Heart left ventricle (tissue), 16 donors: Measurements from ENCODE around the gene C10orf53. TPM values are rescaled to one million over a fixed set of nuclear protein-coding genes. Genes with fewer than 3 reads are reported as not detected.

Experiments
- ATAC-seq, 4 donors: fragments of 200-7000 bp; cut with Tn5 transposase; one replicate each; pipeline ENCODE4 v1.9.1; 2020 to 2022; ENCODE audit warnings: moderate library complexity in 4 of 4, mild to moderate bottlenecking in 3 of 4, moderate number of reproducible peaks in 1 of 4
- DNase-seq, 5 donors: peaks; one replicate each; pipeline ENCODE4 v3.0.0-alpha.2; 2020
- H3K27ac ChIP-seq, 12 donors: fragments of 200-600 bp; sonication (generic) in 4 of 12; one replicate each; pipeline versions ENCODE4 v1.5.0 to v1.8.0; 2016 to 2022; ENCODE audit warnings: mild to moderate bottlenecking in 2 of 12
- H3K27me3 ChIP-seq, 9 donors: fragments of 200-600 bp; sonication (generic) in 2 of 9; one replicate each; pipeline versions ENCODE4 v1.5.1 to v1.8.0; 2016 to 2022; ENCODE audit warnings: mild to moderate bottlenecking in 3 of 9
- H3K36me3 ChIP-seq, 9 donors: fragments of 200-600 bp; sonication (generic) in 2 of 9; one replicate each; pipeline versions ENCODE4 v1.5.0 to v1.8.0; 2018 to 2022; ENCODE audit warnings: mild to moderate bottlenecking in 2 of 9
- H3K4me1 ChIP-seq, 12 donors: fragments of 200-600 bp; sonication (generic) in 4 of 12; one replicate each; pipeline versions ENCODE4 v1.5.0 to v1.8.0; 2016 to 2022; ENCODE audit warnings: mild to moderate bottlenecking in 3 of 12
- H3K4me3 ChIP-seq, 12 donors: fragments of 200-600 bp; sonication (generic) in 4 of 12; one replicate each; pipeline versions ENCODE4 v1.5.0 to v1.8.0; 2017 to 2022; ENCODE audit warnings: mild to moderate bottlenecking in 9 of 12, moderate library complexity in 4 of 12
- H3K9me3 ChIP-seq, 12 donors: fragments of 200-600 bp; sonication (generic) in 4 of 12; one replicate each; pipeline versions ENCODE4 v1.5.0 to v1.8.0; 2016 to 2022; ENCODE audit warnings: mild to moderate bottlenecking in 1 of 12
- CTCF ChIP-seq, 12 donors: fragments of 200-600 bp; sonication (generic) in 4 of 12; IDR thresholded peaks; one replicate each; pipeline versions ENCODE4 v1.5.0 to v1.8.0; 2018 to 2022; ENCODE audit warnings: antibody characterized with exemption in 12 of 12, mild to moderate bottlenecking in 5 of 12
- POLR2A ChIP-seq, 2 donors: fragments of 450-650 bp; IDR thresholded peaks; one replicate each; pipeline ENCODE4 v1.6.1; 2017; ENCODE audit warnings: antibody characterized with exemption in 2 of 2, mild to moderate bottlenecking in 2 of 2, moderate library complexity in 2 of 2
- WGBS, 4 donors: extraction: QIAGEN DNeasy Blood & Tissue Kit in 2 of 4; methylation state at CpG; one replicate each; pipeline versions ENCODE4 v1.1.5 to v1.1.7; 2013 to 2018; 5-methylcytosine and 5-hydroxymethylcytosine counted together
- intact Hi-C, 10 donors: fragments of 100-400 bp; cut with DNase I; formaldehyde crosslinking; loops; one replicate each; pipeline versions ENCODE4 v1.11.1 to v1.14.2; 2022
- polyA plus RNA-seq, 2 donors: library from polyadenylated mRNA; stranded (reverse); fragments of 200-250 nt; gene quantifications; one replicate each; pipeline ENCODE4 v1.2.3, GENCODE V29; 2013
- total RNA-seq, 9 donors: library from RNA; depleted of rRNA in 2 of 9; stranded (reverse); fragments of >200 nt in 2 of 9; fragmentation: NEBNext Ultra II Directional in 3 of 9; extraction: Animal tissue kit (Norgen Biotek cat#: 25700) in 3 of 9; gene quantifications; one replicate each; pipeline versions ENCODE4 v1.1.0 to v1.2.4, GENCODE V29; 2016 to 2023
- donor health status: ischemic (EF 13 %, LVEDD 7.1; RV severe dilation, severe dysfunction).
- donor health status: healthy with polysubstance abuse.
- donor health status: DM: no; HTN: yes; CAD: no.
- donor health status: DM: no; HTN: no; CAD: no.
- donor health status: ischemic (EF 25% LVEDD 6.9; RV normal size, moderate dysfunction).
- donor health status: ischemic (EF 25% LVEDD 5.7; RV mildly dilated, moderate dysfunction).
- donor health status: healthy.
- donor health status: DM: yes; HTN: yes; CAD: no.
- donor health status: ischemic (EF 35%, LVEDD 5.7; RV mildly dilated, moderate dysfunction).
- donor health status: nonischemic (EF 11% LVEDD 7.7; RV severe dilation, severe dysfunction).
- donor health status: DM: yes; HTN: yes; CAD: no.
- donor health status: PGD.
- donor health status: ischemic (EF 29% LVEDD 5.4; RV normal size, mild dysfunction).
- donor health status: nonischemic (EF 23%, LVEDD 6.1; RV moderate dilation, normal function).

C10orf53 gene
- total and polyA plus RNA-seq, 11 donors = not detected

- 28 to 38% (median 33%) methylated on average over 6 to 9 of the region's 9 CpGs for WGBS, 4 donors
- TF ChIP-seq POLR2A (IDR thresholded peaks at IDR 0.05) = no peak
- TF ChIP-seq CTCF (IDR thresholded peaks at IDR 0.05) = no peak
- no peak overlapping the region for H3K4me3 ChIP-seq
- no peaks in the 10 kb centered on the region for H3K36me3 ChIP-seq
- intact Hi-C loops = no loop called here
- H3K27ac ChIP-seq = no peak overlapping the region
- ATAC-seq (no peak), DNase-seq (no peak)
- no peaks in the 10 kb centered on the region for H3K4me1 ChIP-seq
- H3K9me3 ChIP-seq = peaks cover 0 to 10% (median 0%) of the 10 kb centered on the region in 12 donors
- H3K27me3 ChIP-seq = peaks cover 0 to 76% (median 25%) of the 10 kb centered on the region in 9 donors
Observed at GRCh38 chr10:49691588-49691987, 12.1 kb downstream of the C10orf53 start.

GRCh38 chr10:49694466-49694865 lies 15.0 kb downstream of the C10orf53 start:
- Histone ChIP-seq H3K9me3 (peaks cover 0 to 5% (median 0%) of the 10 kb centered on the region in 12 donors), H3K27ac (no peak overlapping the region), H3K27me3 (peaks cover 0 to 54% (median 16%) of the 10 kb centered on the region in 9 donors), H3K36me3 (no peaks in the 10 kb centered on the region), H3K4me3 (no peak overlapping the region), H3K4me1 (no peaks in the 10 kb centered on the region)
- TF ChIP-seq POLR2A (IDR thresholded peaks at IDR 0.05) (no peak), CTCF (IDR thresholded peaks at IDR 0.05) (no peak)
- ATAC-seq (no peak), DNase-seq (no peak)
- intact Hi-C loops = no loop called here
- WGBS, 4 donors = 72 to 81% (median 77%) methylated on average over 6 of the region's 6 CpGs

GRCh38 chr10:49696311-49696710 lies 16.9 kb downstream of the C10orf53 start:
- intact Hi-C loops = no loop called here
- Histone ChIP-seq H3K9me3 (peaks cover 0 to 5% (median 0%) of the 10 kb centered on the region in 12 donors), H3K27ac (no peak overlapping the region), H3K36me3 (no peaks in the 10 kb centered on the region), H3K27me3 (peaks cover 0 to 37% (median 11%) of the 10 kb centered on the region in 9 donors), H3K4me1 (no peaks in the 10 kb centered on the region), H3K4me3 (no peak overlapping the region)
- ATAC-seq = no peak
- 78 to 85% (median 80%) methylated on average over 7 of the region's 7 CpGs for WGBS, 4 donors
- TF ChIP-seq CTCF (IDR thresholded peaks at IDR 0.05) = no peak
- TF ChIP-seq POLR2A (IDR thresholded peaks at IDR 0.05) = no peak
- no peak for DNase-seq

GRCh38 chr10:49698679-49699078 lies 19.2 kb downstream of the C10orf53 start:
- DNase-seq (no peak), ATAC-seq (no peak)
- TF ChIP-seq CTCF (IDR thresholded peaks at IDR 0.05) (no peak), POLR2A (IDR thresholded peaks at IDR 0.05) (no peak)
- Histone ChIP-seq H3K36me3 (no peaks in the 10 kb centered on the region), H3K27ac (no peak overlapping the region), H3K9me3 (no peaks in the 10 kb centered on the region), H3K4me1 (no peaks in the 10 kb centered on the region), H3K27me3 (peaks cover 0 to 13% (median 0%) of the 10 kb centered on the region in 9 donors), H3K4me3 (no peak overlapping the region)
- 61 to 75% (median 68%) methylated on average over 9 of the region's 9 CpGs for WGBS, 4 donors
- intact Hi-C loops = no loop called here
